GM18502 (cell line): ENCODE data around the gene PTCD3.
A peak's percentile ranks its signal among the peaks of the same experiment; 100 is the strongest.

Experiments used
- ATAC-seq: cut with Tn5 transposase; IDR thresholded peaks from one replicate; pipeline ENCODE4 v1.9.1; 2021; ENCODE audit warnings: mild to moderate bottlenecking; ENCODE audit not compliant: unreplicated experiment, poor library complexity

The PTCD3 gene

DNA sequence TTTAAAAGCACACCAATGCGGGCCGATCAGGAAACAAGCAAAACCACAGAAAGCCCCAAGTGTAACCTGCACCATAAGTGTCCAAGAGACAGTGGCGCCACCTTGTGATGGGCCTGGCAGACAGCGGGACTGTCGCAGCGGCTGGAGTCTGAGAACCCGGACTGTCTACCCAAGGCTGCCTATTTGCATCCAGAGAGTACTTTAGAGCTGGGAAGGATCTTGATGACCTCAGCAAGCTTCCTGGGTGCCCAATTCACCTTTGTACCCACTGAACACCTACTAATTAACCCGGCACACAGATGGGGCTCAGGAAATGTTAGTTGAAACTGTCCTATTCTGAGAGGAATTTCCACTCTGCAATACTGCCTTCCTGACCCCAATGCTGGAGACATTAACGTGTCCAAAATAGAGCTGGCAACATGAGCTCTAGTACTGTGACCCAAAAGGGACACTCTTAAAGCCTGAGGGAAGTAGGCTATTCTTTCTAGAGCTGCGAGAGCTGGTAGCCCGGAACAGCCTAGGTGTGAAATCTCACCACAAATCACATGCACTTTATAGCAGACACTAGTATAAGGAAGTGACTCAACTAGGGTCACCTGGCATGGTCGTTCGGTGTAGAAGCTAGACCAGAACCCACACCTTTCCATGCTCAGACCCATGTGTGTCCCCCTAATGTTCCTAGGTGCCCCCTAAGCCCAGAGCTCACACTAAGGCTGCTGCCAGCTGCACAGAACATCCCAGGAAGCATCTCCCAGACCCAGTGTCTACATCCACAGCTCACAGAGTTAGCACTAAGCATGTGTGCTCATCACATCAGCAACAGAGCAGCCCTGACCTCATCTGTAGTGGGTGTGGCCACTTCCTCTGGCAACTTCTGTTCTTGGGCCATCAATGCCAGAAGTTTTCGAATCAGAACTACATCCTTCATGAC, 25.8 kb upstream of the PTCD3 start:
- ATAC-seq = peak; percentile 80

DNA sequence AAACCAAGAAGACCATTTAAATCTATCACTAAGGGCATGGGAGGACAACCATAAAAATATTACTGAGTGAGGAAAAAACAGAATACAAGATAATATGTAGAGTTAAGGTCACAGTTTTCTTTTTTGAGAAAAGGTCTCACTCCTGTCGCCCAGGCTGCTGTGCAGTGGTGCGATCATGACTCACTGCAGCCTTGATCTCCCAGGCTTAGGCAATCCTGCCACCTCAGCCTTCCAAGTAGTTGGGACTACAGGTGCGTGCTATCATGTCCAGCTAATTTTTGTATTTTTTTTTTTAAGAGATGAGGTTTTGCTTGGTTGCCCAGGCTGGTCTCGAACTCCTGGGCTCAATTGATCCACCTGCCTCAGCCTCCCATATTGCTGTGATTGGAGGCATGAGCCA, 24.3 kb upstream of the PTCD3 start:
- no peak for ATAC-seq

DNA sequence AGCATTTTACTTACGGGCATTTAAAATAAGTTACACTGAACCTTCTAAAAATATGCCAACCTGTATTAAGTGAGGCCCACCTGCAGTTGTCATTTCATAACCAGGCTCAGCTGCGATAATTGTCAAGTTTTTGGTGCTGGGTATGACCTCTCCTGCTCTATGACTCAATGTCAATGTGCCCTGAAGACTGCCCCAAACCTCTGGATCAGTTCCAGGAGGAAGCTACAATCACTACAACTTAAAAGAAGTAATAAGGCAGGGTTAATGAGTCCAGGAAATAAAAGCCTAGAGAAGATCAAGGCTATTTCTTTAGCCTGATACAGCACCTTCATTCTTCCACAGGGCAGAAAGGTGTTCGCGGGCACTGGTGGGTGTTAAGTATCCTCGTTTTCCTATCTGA, 23.3 kb upstream of the PTCD3 start:
- no peak for ATAC-seq

DNA sequence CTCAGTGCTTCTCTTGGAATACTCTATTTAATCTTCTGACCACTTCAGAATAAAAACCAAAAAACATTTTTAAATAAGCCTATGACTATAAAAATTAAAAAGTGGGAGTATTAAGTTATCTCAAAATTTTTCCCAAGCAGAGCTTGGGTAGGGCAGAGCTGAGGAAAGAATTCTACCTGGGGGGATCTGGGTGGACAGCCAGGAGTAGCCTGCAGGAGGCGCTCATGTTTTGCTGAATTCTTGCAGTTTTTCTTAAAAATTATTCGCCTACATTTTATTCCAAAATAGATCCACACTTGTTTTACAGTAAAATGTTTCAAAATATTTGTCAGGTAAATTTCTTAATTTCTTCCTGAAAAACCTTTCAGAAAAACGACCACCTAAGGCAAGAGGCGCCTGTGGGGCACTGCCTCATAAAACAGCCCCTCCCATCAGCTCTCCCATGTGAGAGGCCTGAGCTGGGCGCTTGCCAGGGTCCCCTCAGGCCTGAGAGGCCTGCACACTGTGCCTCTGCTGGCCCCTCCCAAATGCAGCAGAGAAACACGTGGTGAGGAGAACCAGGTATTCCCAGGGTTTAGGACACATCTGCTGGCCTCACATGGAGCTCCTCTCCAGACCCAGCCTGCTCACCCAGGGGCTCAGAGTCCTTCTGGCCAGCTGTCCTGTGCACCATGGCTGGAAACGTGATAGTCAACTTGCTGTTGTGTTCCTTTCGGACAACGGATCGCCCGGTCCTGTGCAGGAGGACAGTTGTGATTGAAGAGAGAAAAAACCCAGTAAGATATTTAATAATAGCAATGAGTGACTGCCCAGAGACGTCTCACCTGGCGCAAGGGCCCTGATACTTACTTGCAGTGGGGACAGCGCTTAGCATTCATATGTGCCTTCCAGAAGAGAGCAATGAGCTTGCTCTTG, 17.8 kb upstream of the PTCD3 start:
- no peak for ATAC-seq

DNA sequence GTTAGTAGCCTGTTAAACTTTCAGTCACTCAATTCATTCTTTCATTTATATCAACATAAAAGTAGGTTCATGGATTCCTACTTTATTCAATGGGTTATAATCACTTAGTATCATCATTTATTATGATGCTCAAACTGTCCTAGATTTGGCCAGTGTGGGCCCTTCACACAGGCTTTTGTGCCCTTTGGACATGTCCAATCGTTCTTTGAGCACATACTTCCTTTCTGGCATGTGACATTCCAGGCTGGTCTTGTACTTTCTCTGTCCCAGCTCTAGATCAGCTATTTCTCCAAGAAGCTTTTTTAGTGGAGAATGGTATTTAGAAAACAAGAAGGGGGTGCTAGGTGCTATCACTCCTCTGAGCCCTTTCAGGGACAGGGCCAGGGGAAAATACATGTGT, 11.8 kb upstream of the PTCD3 start:
- no peak for ATAC-seq

DNA sequence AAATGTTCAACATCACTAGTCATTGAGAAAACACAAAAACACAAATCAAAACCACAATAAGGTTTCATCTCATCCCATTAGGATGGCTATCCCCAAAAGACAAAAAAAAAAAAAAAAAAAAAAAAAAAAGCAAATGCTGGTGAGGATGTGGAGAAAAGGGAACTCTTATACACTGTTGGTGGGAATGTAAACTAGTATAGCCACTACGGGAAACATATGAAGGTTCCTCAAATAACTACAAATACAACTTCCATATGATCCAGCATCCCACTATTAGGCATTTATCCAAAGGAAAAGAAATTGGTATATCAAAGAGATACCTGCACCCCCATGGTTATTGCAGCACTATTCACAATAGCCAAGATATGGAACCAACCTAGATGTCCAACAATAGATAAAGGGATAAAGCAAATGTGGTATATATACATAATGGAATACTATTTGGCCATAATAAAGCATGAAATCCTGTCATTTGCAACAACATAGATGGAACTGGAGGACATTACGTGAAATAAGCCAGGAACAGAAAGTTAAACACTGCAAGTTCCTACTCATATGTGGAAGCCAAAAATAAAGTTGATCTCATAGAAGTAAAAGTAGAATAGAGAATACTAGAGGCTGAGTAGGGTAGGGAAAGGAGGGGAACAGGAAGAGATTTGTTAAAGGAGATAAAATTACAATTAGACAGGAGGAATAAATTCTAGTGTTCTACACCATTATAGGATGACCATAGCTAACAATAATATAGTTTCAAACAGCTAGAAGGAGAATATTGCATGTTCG, 8.7 kb upstream of the PTCD3 start:
- ATAC-seq = no peak

DNA sequence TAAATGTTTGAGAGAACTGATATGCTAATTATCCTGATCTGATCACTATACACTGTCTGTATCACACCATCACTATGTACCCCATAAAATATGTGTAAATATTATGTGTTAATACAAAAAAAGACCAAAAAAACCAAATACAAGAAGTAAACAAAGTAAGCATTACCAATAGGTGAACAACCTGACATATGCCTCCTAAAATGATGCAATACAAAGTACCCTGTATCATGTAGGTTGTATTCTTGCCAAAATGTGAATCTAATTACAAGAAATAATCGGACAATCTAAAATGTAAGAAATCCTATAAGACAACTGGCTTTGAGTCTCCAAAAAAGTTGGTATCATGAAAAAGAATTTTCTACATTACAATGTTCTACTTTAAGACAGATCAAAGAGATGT, 8.1 kb upstream of the PTCD3 start:
- ATAC-seq = no peak

DNA sequence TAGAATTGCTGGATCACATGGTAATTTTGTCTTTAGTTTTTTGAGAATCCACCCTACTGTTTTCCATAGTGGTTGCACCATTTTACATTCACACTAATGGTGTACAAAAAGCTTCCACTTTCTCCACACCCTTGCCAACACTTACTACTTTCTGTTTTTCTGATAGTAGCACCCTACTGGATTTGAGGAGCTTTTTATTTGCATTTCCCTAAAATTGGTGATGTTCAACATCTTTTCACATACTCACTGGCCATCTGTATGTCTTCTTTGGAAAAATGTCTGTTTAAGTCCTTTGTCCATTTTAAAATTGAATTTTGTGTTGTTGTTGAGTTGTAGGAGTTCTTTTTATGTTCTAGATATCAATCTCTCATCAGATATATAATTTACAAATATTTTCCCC, 3.9 kb upstream of the PTCD3 start:
- no peak for ATAC-seq

DNA sequence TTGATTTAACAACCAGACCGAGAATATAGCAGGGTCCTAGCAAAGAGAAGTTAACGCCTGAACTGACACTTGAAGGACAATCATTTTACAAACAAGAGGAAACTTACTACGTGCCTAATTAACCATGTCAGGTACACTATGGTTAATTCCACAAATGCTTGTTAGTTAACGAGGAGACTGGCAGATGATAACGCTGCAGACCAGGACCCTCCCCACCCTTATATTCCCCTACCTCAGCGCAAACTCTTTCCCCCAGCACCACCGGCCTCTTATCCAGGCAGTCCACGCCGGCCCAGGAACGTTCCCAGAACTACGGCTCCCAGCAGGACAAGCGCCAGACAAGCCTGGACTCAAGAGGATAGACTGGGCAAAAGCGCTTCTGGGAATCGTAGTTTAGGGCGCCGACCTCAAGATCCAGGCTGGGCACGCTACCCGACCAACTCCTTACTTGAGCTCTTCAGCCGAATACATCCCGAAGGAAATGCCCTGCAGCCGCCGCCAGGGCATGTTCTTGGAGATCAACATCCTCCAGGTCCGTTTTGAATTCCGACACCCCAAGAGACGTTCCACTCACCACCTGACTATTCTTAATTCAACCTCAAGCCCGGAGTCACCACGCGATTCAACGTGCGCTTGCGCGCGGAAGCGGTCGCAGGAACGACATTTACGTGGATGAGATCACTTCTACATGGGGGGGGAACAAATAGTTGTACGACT, 625 bp upstream of the PTCD3 start, which contains the start of gene POLR1A:
Gene POLR1A, minus strand, starts transcription at position 635 of the 717 bp plus-strand sequence. Its CDS starts 110 bp downstream, at position 525.
- ATAC-seq = peak; percentile 79

DNA sequence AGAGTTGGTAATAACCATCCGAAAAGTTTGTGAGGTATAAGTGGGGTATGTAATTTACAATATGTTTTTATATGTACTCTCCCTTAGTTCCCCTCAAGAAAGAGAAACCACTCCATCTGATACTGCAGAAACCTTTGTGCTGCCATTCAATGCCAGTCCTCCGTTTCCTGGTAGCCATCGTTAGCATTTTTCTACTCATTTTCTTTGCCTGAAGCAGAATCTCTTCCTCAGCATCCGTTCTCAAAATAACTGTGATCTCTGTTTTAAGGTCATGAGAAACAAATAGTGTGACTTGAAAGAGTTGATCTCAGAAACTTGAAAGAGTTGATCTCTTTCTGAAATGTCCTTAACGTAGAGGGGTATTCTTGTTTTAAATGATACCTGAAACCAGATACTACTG, 996 bp downstream of the PTCD3 start:
- no peak for ATAC-seq

DNA sequence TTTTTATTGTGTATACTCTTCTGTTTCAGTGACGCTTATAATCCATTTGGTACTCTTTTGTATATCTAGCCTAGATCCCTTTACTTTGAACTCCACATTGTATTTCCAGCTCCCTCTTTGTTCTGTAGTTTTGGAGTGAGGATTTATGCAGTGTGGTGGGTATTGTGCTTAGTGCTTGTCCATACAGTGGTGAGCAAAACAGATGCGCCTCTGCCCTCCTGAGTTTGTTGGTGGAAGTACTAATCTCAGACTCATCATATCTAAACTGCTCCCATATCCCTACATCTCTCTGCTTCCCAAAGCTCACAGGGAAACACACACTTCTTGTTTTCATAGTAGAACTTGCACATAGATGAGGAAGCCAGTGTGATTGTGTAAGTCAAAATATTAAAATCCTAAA, 12.1 kb downstream of the PTCD3 start:
- no peak for ATAC-seq

DNA sequence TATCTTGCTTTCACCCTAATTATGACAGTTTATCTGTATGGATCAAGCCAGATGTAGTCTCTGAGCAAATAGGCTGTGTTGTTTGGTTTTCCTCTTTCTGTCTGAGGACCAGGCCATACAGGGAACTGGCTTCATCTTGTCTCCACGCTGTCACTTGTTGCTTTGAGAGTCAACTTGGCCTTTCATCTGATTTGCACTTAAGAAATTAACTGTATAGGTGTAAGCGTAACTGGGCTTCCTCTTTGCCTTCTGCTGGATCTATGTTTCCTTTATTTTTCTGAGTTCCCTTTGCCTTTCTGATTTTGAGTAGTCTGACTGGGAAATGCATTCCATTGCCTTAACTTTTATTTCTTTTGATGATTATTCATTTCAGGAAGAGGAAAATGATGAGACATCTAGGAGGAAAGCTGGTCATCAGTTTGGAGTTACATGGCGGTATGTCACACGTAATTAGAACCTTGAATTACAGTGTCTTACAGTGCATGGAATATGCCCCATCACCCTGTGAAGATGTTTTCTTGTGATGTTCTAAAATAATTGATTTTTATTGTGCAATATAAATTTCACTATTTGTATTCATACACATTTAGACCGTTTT, 17.4 kb downstream of the PTCD3 start:
- ATAC-seq = no peak

DNA sequence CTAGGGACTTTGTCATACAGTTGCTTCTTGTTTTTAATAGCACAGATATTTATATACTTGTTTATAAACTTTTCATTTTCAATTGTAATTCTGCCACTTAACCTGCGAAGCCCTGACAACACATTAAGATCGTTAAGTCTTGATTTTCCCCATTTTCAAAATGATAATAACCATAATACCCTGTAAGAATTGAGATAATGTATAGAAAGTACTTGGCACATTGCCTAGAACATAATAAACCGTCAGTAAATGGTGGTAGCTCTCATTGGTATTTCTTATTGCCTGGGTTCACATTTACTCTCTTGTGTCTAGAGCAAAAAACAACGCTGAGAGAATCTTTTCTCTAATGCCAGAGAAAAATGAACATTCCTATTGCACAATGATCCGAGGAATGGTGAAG, 18.6 kb downstream of the PTCD3 start:
- no peak for ATAC-seq

DNA sequence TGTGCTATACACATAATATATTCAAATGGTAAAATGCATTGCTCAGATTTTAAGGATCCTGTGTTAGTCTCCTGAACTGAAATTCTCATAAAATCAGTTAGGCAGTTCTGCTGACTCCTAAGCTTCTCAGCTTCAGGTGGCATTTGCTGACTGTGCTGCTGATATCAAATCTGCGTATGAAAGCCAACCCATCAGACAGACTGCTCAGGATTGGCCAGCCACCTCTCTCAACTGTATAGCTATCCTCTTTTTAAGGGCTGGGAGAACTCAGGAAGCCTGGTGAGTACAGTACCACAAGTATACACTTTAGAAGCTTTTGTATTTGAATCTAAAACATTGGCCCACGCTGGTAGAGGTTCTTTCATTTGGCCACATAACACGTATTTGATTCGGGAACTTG, 28.7 kb downstream of the PTCD3 start:
- no peak for ATAC-seq

DNA sequence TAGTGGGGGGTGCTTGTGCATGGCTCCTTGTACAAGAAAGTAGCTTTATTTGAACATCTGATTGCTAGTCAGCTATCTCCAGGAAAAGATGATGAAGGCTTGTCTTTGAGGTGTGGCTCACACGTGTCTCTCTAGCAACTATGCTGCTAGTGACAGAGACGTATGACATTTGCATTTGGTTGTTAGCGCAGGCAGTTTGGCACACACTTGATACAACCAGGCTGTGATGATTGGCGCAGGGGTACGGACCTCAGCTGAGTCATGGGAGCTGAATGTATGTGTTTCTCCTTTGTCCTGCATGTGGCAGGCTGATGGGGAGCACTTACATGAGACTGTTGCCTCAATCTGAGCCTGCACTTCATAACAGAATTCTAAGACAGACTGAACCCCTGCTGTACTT, 29.6 kb downstream of the PTCD3 start:
- no peak for ATAC-seq

DNA sequence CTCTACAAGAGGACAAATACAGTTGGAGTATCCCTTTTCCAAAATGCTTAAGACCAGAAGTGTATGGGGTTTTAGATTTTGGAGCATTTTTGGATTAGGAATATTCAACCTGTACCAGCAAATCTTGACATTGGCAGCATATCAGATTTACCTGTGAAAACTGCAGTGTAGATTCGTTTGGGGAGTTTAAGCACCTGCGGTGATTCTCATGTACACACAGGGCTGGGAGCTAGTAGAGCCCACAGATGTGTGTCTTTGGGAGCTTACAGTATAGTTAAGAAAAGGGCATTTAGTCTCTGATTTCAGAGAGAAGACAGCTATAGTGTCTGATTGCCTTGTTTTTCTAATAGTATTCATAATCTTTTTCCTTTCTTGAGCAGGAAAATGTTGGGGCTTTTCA, 30.1 kb downstream of the PTCD3 start:
- ATAC-seq = no peak

DNA sequence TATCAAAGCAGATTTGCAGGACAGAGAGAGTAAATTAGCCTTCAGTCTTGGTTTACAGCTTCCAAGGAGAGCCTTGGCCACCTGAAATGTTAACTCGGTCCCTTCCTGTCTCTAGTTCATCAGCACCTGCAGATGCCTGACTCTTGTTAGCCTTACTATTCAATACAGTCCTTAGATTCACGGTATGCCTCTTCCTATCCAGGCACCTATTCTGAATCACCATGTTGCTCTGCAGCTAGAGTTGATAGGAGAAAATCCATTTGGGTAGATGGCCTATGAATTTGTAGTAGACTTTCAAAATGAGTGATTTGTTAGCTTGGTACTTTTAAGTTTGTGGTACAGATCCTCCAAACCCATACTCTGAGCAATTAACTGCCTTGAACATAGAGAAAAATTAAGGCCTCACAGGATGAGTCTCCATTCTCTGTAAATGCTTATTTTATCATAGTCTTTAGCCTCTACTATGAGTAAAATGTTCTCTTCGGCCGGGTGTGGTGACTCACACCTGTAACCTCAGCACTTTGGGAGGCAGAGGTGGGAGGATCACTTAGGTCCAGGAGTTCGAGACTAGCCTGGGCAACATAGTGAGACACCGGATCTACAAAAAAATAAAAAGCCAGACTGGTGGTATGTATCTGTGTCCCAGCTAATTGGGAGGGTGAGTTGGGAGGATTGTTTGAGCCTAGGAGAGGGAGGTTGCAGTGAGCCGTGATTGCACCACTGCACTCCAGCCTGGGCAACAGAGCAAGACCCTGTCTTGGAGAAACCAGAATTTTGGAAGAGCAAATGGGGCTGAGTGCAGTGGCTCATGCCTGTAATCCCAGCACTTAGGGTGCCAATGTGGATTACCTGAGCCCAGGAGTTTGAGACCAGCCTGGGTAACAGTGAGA, 32.9 kb downstream of the PTCD3 start:
- ATAC-seq = no peak

DNA sequence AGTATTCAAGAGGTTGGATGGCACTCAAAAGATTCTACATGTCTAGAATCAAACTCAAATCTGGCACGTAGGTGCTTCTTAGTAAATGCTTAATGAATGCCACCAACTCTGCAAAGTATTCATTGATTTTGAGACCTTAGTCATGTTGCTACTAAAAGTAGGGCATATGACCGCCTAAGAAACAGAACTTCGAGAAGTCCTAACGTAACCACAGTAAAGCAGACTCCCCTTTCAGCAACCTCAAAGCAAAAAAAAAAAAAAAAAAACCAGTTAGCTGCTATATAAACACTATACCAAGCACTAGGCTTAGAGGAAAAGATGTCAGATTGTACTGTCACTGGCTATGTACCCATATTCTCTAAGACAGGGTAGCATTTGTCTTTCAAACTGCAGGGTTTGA, 33.9 kb downstream of the PTCD3 start:
- ATAC-seq = no peak
